Ovary (tissue), 1 donor: Measurements from ENCODE around the gene RNF152.

Experiments
- EP300 ChIP-seq: sonication (generic); formaldehyde crosslinking; IDR thresholded peaks from one replicate; pipeline ENCODE4 v1.6.1; 2017; ENCODE audit warnings: antibody characterized with exemption
- POLR2A ChIP-seq: fragments of 450-650 bp; IDR thresholded peaks from one replicate; pipeline ENCODE4 v1.6.1; 2017; ENCODE audit warnings: antibody characterized with exemption, mild to moderate bottlenecking, moderate library complexity

DNA sequence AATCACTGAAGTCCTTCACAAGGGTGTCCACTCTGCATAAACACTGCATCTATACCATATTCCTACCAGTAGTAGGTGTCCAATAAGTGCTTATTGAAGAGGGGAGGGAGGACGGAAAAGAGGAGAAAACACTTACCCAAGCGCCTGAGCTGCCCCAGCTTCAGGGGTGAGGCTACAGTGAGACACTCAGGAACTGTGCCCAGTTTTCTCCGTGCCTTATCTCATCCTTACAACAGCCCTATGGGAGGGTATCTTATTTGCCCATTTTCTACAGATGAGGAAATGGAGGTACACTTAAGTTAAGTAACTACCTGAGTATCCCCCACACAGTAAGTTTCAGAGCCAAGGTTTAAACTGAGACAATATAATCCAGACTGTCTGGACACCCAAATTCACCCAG, 41.5 kb downstream of the RNF152 start:
- TF ChIP-seq POLR2A (no peak), EP300 (no peak)
